SKM-1 (cell line): Measurements from ENCODE around the gene GFOD1.
"Not testable (repeated sequence)": the region's sequence is repeated elsewhere in the genome, so short reads cannot be mapped to it uniquely, and the experiment has no call there.

Experiments used
- DNase-seq: peaks from one replicate; lab custom pipeline; 2025; ENCODE audit not compliant: unreplicated experiment; lab: John Stamatoyannopoulos, UW

The GFOD1 gene

DNA sequence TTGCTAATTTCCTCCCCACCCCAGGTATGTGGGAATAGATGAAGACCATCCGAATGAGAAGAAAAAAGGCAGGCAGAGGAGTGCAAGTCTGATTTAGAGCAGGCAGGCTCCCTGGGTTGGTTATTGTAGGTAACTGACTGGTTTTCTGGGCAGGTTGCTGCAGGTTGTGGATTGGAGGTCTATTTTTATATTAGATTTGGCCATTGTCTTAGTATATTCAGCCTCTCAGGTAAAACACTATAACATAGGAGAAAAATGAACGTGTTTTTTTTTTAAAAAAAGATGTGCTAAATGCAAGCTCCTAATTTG is 158.6 kb downstream of the GFOD1 start:
- no peak for DNase-seq

DNA sequence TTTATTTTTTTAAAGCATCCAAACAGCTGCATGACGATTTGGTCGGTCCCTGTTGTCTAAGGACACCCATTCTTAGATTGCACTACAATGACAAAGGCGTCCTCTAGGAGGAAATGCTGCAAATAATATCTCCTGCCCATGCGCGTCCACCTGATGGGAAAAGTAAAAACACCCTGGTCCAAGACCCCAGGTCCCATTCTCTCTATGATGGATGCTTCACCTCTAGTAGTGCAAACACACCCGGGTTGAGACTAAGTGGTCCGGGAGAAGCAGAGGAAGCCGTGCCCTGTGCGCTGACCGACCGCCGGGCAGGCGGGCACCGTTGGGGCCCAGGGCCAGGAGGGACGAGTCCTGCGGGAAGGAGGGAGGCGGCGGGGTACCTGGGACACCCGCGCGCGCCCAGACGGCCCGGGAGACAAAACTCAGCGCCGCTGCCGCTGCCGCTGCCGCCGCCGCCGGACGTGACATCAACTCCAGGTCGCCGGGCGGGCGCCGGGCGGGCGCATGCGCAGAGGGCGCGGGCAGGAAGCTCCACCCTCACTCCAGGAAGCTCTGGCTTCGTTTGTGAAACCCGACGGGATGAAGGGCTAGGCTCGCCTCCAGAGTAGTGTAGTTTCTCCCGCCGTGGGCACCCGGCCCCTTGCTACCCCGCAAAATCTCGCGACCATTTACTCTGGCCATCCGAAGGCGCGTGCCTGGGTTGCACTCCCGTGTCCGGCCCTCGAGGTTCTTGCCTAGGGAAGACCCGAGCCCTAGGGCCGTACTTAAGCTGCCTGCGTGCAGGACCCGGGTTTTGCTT is 159.1 kb downstream of the GFOD1 start, which contains the start of gene TBC1D7:
TBC1D7 (minus strand) TSS at position 462 of the 799 bp plus-strand sequence. CDS start 1,639 bp downstream, outside the sequence.
- DNase-seq = peak; percentile 83

DNA sequence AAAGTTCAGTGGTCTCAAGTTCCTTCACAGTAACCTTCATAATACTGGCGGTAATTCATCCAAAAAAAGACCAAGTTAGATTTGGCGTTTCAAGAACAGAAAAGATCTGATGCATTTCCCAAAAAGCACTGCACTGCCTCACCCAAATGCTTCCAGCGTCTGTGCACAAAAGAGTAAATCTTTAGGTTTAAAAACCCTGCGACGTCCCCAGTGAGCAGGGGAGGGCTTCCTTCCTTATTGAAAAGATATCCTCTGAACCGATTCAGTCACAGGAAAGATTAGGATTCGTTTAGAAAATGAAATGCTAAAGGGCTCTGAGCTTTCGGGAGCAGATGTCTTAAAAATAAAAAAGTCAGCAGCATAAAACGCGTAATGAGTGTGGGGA is 159.7 kb downstream of the GFOD1 start:
- DNase-seq = no peak

DNA sequence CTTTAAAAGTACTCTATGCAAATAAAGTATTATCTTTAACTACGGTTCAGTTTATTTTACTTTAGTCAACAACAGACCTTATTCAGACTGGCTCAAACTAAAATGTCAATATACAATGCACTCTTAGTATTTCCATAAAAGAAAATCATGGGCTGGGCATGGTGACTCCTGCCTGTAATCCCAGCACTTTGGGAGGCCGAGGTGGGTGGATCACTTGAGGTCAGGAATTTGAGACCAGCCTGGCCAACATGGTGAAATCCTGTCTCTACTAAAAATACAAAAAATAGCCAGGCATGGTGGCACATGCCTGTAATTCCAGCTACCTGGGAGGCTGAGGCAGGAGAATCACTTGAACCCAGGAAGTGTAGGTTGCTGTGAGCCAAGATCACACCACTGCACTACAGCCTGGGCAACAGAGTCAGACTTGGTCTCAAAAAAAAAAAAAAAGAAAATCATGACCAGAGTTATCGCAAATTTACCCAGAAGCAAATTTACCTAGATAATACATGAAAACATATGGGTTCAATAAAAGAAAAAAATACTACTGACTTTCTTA is 161.3 kb downstream of the GFOD1 start:
- DNase-seq = not testable (repeated sequence)

DNA sequence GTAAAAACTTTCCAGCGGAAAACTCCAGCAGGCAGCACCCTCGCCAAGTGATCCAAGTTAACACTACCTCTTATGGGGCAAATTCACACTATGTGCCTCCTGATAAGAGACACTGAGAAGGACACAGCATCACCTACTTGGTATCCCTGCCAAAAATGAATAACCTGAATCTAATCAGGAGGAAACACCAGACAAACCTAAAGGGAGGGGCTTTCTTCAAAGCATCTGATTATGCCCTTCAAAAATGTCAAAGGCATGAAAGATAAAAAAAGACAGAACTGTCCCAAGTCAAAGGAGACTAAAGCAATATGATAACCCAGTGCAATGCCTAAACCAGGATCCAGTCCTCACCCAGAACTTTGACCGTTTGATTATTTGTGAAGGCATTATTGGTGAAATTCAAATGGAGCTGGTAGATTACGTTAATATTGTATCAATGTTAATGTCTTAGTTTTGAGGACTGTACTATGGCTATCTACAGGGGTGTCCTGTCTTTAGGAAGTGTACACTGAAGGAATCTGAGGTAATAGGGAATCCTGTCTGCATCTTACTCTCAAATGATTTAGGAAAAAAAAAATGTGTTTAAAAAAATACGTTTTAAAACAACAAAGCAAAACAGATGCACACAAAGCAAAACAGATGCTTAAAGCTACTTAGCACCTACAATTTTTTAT is 167.4 kb downstream of the GFOD1 start:
- DNase-seq = no peak

DNA sequence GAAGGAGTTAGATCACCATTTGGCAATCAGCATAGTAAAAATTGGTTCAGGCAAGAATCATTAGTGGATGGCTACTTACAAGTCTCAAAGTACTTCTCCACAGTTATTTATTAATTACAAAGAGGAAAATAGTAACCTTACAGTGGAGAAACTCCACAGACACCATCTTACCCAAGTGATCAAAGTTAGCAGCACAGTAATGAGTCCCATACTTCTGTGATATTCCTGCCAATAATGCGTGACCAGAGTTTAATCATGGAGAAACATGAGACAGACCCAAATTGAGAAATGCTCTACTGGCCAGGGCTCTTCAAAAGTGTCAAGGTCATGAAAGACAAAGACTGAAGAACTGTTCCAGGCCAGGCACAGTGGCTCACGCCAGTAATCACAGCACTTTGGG is 168.6 kb downstream of the GFOD1 start:
- no peak for DNase-seq

DNA sequence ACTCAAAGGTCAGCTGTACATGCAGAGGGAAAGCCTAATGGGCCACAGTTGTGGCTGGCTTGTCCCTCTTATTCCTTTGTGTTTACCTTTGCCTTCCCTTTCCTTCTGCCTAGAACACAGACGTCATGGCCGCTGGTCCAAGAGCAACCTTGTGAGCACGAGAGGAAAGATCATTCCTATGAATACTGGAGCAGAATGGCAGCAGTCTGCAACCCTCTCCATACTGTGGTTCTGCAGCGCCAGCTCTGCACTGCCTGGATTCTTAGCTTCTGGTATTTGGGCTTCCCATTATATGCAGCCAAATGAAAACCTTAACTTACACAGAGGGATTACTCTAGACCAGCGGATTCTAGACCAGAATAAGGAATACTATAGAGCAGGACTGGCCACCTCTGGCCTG is 171.5 kb downstream of the GFOD1 start:
- DNase-seq = no peak

DNA sequence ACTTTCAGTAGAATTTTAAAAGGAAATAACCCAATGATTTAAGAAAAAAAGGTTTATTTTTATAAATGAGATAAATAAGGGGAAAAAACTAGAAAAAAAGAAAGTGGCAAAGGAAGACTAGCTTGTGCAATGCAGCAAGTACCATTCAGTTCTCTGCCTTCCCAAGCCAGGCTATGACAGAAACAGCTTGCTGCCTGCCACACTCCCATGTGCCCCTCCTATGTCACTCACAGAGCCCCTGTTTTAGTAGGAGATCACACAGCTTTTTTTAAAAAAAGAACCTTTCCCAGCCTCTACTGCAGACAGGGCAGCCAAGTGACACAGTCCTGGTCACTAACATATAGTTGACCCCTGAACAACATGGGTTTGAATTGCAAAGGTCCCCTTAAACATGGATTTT is 172.6 kb downstream of the GFOD1 start:
- DNase-seq = no peak

DNA sequence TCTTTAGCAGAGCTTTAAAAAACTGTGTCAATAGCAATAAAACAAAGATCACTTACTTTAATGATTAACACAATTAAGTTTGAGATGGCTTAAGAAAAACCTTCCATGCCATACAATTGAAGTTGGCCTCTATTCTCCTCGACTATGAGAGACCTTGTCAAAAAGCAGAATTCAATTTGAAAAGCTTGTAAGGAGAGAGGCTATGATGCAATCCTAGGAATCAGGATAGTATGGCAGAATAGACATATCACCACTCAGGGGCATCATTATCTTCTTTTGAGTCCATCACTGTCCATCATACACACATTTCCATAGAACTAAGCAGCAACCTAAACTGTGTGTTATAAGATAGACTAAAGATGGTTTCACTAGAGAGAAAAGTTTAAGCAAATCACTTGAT is 176.2 kb downstream of the GFOD1 start:
- DNase-seq = no peak

DNA sequence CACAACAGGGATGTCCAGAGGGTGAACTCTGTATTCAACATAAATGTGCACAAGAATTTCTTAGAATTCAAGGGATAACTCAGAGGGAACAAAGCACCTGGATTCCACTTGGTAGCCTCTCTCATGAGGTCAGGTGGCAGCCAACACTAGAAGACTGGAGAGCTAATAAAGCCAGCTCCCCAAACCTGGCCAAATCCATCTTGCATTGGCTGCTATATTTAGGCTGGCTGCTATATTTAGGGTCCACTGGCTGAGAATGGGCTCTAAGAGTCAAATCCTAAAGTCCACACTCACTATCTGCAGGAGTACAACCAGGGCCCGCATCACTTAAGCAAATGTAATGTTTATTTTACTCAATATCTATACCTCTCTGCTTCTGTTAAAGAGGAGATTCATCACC is 179.1 kb downstream of the GFOD1 start:
- no peak for DNase-seq
